GM13976 (cell line): ENCODE data around the gene GLI3.

ENCODE experiments used
- DNase-seq: peaks from one replicate; pipeline ENCODE4 v3.0.0; 2012; ENCODE audit warnings: low spot score
- in situ Hi-C: fragments of 300-500 bp; cut with MboI; formaldehyde crosslinking; loops from one replicate; pipeline ENCODE4 v1.12.0; 2022; ENCODE audit warnings: low sequenced_read_pairs, mixed read lengths, inconsistent platforms; ENCODE audit not compliant: unreplicated experiment
- TF ChIP-seq, protein P1 (sequence below): IDR thresholded peaks from 2 replicates; pipeline ENCODE4 v1.5.1; 2012; ENCODE audit warnings: borderline replicate concordance, mild to moderate bottlenecking; ENCODE audit not compliant: insufficient read depth; ENCODE audit errors: extremely low read depth, missing control alignments, control extremely low read depth

Gene GLI3

DNA sequence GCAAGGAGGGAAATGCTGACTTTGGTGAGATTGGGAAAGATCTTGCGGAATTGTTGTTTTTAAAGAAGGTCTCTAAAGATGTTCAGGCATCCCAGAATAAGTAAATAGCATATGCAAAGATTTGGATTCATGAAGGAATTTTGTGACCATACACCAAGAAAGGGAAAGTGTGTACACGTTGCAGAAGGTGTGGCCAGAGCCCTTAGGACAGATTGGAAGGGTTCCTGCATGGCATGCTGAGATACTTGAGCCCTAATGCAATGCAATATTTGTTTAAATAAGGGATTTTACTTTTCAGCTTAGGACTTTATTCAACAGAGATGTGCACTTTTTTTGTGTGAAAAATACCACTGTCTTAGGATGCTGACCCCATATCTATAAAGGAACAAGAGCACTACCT lies 314.6 kb downstream of the GLI3 start:
- in situ Hi-C loops = no loop called here
- TF ChIP-seq, protein P1, sequence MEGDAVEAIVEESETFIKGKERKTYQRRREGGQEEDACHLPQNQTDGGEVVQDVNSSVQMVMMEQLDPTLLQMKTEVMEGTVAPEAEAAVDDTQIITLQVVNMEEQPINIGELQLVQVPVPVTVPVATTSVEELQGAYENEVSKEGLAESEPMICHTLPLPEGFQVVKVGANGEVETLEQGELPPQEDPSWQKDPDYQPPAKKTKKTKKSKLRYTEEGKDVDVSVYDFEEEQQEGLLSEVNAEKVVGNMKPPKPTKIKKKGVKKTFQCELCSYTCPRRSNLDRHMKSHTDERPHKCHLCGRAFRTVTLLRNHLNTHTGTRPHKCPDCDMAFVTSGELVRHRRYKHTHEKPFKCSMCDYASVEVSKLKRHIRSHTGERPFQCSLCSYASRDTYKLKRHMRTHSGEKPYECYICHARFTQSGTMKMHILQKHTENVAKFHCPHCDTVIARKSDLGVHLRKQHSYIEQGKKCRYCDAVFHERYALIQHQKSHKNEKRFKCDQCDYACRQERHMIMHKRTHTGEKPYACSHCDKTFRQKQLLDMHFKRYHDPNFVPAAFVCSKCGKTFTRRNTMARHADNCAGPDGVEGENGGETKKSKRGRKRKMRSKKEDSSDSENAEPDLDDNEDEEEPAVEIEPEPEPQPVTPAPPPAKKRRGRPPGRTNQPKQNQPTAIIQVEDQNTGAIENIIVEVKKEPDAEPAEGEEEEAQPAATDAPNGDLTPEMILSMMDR = no peak
- DNase-seq = no peak

DNA sequence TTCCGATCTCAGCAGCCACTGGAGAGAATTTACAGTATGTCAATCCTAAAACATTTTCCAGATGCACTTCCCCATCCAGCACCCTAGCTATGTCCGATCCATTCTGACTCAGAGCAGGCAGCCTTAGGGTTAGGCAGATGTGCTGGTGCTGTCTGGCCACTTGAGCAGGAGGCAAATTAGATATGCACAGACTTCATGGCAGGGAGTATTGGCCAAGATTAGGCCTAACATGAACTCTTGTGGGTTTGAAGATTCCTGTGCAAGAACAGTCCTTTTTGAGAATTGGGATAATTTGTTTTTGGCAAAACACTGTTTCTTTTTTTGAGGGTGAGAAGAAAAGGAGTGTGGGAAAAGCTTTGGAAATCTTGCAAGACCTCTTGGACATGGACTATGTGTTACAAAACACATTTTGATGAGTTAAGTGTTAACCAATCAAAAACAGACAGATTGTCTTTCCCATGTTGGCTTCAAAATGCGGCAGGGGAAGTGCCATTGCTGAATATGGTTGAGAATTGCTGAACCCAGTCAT lies 315.5 kb downstream of the GLI3 start:
- in situ Hi-C loops = no loop called here
- no peak for DNase-seq
- TF ChIP-seq, protein P1 = no peak

DNA sequence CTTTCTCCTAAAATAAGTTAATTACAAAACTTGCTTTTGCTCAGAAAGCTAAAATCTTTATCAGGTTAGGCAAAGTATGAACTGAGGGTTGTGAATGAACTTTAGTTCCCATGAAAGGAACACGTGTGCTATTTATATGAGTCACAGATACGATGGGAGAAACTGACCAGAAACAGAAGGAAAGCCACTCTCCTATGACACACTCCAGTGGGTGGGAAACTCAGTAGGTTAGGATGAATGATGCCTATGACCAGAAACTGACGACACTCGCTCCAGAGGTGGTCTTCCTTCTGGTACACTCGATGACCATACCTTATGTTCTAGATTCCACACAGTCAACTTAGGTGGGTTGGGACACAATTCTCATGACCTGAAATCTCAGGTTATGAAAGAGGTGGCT lies 318.4 kb downstream of the GLI3 start:
- in situ Hi-C loops = no loop called here
- no peak for DNase-seq
- TF ChIP-seq, protein P1 = no peak

DNA sequence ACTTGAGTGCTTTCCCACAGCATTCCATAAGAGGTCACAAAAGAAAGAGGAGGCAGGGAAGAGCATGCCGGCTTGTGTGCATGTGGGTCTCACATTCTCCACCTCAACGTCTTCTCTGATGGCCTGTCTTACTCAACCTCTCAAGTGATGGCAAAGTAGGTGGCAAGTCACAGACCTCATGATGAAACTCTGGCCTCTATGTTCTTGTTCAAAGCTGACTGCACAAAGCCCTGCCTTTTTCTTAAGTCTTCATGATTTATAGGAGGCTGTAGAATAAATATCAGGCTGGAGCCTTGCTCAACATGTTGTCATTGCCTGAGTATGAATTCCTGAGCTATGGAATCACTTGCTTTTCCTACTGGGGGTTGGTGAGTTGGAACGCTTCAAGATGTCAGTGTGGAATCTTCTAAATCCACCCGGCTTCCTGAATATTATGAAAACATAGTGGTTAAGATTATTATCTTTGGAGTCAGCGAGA lies 320.5 kb downstream of the GLI3 start:
- in situ Hi-C loops = no loop called here
- TF ChIP-seq, protein P1 = no peak
- no peak for DNase-seq

DNA sequence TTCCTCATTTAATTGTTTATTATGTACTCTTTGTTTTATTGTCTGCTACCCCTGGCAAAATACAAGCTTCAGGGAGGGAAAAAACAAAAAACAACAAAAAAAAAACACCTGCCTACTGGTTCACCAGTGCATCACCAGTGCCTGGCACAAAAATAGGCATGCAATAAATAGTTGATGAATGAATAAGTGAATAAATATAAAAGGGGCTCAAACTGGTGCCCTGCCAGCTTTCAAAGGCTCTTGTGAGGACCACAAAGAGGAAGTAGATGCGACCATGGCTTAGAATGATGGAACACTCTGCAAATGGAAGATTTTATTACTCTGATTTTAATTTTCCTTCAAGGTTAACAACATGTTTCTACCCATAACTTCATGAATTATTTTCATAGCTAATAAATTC lies 321.1 kb downstream of the GLI3 start:
- DNase-seq = no peak

DNA sequence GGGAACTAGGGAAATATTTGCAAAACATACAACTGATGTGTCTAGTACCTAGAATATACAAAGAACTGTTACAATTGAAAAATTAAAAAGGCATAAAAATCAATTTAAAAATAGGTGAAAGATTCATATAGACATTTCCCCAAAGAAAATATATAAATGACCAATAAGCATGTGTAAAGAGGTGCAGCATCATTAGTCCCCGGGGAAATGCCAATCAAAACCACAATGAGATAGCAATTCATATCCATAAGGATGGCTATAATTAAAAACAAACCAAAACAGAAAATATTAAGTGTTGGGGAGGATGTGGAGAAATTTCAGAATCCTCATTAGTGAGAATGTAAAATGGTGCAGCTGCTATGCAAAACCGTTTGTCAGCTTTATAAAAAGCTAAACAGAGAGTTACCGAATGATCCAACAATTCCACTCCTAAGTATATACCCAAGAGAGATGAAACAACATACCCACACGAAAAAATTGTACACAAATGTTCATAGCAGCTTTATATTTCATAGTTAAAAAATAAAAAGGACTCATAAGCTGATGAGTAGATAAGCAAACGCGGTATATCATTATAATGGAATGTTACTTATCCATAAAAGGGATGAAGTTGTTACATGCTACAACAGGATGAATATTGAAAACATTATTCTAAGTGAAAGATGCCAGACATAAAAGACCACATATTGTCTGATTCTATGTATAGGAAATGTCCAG lies 324.0 kb downstream of the GLI3 start:
- in situ Hi-C loops = no loop called here
- TF ChIP-seq, protein P1 = no peak
- DNase-seq = no peak

More for the DNA sequence above, 321.1 kb downstream of the GLI3 start:
- TF ChIP-seq, protein P1 = no peak
- in situ Hi-C loops = no loop called here
